PC-9 (cell line): ENCODE measurements around the gene CLDN7.

Source experiments
- EZH2 ChIP-seq: fragments of 200-600 bp; sonication (generic); IDR thresholded peaks from 2 replicates; pipeline ENCODE4 v1.8.0; 2017; ENCODE audit warnings: antibody characterized with exemption, low read depth
- TF ChIP-seq, protein P1 (sequence below): fragments of 200-600 bp; sonication (generic); conservative IDR thresholded peaks from 2 replicates; pipeline ENCODE4 v1.6.1; 2017; ENCODE audit warnings: mixed run types, antibody characterized with exemption, mild to moderate bottlenecking, moderate library complexity

DNA sequence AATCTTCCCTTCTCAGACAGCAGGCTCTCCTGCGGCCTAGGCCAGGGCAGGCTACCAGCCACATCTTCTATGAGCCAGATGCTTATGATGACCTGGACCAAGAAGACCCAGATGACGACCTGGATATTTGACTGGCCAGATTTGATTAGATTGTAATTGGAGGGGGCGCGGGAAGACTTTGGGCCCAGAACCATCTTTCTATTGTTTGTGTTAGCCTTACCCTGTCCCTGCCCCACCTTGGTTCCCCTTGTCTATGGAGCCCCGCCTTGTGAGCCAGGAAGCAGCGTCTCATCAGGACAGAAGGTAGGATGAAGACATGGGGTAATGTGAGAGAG is 2.8 kb downstream of the CLDN7 start:
- TF ChIP-seq, protein P1, sequence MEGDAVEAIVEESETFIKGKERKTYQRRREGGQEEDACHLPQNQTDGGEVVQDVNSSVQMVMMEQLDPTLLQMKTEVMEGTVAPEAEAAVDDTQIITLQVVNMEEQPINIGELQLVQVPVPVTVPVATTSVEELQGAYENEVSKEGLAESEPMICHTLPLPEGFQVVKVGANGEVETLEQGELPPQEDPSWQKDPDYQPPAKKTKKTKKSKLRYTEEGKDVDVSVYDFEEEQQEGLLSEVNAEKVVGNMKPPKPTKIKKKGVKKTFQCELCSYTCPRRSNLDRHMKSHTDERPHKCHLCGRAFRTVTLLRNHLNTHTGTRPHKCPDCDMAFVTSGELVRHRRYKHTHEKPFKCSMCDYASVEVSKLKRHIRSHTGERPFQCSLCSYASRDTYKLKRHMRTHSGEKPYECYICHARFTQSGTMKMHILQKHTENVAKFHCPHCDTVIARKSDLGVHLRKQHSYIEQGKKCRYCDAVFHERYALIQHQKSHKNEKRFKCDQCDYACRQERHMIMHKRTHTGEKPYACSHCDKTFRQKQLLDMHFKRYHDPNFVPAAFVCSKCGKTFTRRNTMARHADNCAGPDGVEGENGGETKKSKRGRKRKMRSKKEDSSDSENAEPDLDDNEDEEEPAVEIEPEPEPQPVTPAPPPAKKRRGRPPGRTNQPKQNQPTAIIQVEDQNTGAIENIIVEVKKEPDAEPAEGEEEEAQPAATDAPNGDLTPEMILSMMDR: no peak
- no peak for TF ChIP-seq EZH2
